ENCODE data around the gene MTOR.

GRCh38 chr1:11180342-11180744 lies 82.0 kb downstream of the MTOR start:
- TF ChIP-seq EZH2 (IDR thresholded peaks at IDR 0.05; ENCODE audit: borderline replicate concordance, insufficient read depth, low read depth, low read length, poor library complexity, severe bottlenecking) (no peak), CTCF (IDR thresholded peaks at IDR 0.05) (no peak)
